K562 (cell line): ENCODE results near the gene TMEM187.

Source experiments
- ADNP ChIP-seq: fragments of 200-800 bp; sonication (Bioruptor generic); IDR thresholded peaks from 2 replicates; pipeline ENCODE4 v1.6.1; 2016; ENCODE audit warnings: missing genetic modification characterization, missing compliant biosample characterization
- FOSL1 ChIP-seq: fragments of 200-800 bp; sonication (Bioruptor generic); conservative IDR thresholded peaks from 2 replicates; pipeline ENCODE4 v1.6.1; 2016; ENCODE audit warnings: missing genetic modification characterization, missing compliant biosample characterization

DNA sequence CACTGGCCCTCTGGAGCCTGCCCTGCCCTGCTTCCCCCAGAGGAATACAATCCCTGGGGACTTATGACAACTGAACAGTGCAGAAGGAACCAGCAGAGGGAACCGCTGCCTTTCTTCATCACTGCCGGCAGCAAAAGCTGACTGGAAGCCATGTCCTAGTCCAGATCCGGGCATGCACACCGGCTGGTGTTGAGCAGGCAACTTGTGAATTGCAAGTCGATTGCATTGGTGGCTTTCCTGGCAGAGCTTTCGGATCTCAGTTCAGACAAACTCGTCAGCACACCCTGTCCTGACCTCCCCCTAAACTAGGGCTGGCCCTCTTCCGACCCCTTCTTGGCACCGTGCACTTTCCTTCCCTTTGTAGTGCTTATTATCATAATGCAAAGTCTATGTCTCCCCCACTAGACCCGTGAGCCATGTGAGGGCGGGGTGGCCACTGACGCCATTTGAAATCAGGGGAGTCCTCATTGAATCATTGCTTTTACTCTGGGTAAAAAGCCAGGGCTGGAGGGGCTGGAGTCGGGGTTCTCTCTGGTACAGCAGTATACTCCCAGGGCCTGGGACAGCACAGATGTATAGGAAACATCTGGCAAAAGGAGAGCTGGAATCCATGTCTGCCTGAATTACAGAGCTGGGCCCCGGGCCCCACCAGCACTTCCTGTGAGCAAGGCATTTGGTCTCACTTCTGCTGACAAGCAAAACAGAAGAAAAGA, 48.2 kb upstream of the TMEM187 start:
- TF ChIP-seq ADNP (tag), result no peak
- no peak for TF ChIP-seq FOSL1 (tag)
